Thyroid gland (tissue), 4 donors: Measurements from ENCODE around the gene NAV2.

Experiments
- CTCF ChIP-seq, 6 experiments: fragments of 200-600 bp in 3 of 6; fragments of 450-650 bp in 3 of 6; sonication (generic) in 3 of 6; IDR thresholded peaks; one replicate each; pipeline ENCODE4 v1.5.1; 2016 to 2019; ENCODE audit warnings: antibody characterized with exemption in 6 of 6, mild to moderate bottlenecking in 2 of 6, inconsistent platforms in 1 of 6, moderate library complexity in 1 of 6
- POLR2A ChIP-seq, 2 donors: fragments of 450-650 bp; IDR thresholded peaks; one replicate each; pipeline ENCODE4 v1.6.1; 2017; ENCODE audit warnings: antibody characterized with exemption in 2 of 2, mild to moderate bottlenecking in 2 of 2, moderate library complexity in 1 of 2

- TF ChIP-seq POLR2A (IDR thresholded peaks at IDR 0.05) (no peak), CTCF (IDR thresholded peaks at IDR 0.05) (no peak)
Measured at GRCh38 chr11:19892387-19892786, 179.8 kb downstream of the NAV2 start.
